Fibroblast of the conjunctiva (primary cell): Measurements from ENCODE around the gene ITIH2.
"Not testable (repeated sequence)": the region's sequence is repeated elsewhere in the genome, so short reads cannot be mapped to it uniquely, and the experiment has no call there.

ENCODE experiments used
- DNase-seq: peaks from one replicate; pipeline ENCODE4 v3.0.0-alpha.2; 2010; ENCODE audit warnings: low read depth

ITIH2 gene

DNA sequence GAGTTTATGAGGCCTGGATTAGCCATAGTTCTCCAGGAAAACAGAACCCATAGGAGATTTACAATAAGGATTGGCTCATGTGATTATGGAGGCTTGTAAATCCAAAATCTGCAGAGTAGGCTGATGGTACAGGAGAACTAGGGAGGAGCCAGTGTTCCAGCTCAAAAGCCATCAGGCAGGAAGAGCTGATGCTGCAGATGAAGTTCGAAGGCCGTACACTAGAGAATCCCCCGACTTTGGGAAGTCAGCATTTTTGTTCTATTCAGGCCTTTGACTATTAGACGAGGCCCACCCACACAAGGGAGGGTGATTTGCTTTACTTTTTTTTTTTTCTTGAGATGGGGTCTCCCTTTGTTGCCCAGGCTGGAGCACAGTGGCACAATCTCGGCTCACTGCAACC is 47.1 kb downstream of the ITIH2 start:
- no peak for DNase-seq

DNA sequence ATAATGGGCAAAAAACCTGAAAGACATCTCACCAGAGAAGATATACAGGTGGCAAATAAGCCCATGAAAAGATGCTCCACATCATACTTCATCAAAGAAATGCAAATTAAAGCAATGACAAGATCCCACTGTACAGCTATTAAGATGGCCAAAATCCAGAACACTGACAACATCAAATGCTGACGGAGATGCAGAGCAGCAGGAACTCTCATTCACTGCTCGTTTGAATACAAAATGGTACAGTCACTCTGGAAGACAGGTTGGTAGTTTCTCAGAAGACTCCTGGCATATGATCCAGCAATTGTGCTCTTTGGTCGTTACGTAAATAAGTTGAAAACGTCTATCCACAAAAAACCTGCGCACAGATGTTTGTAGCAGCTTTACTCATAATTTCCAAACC is 49.1 kb downstream of the ITIH2 start:
- no peak for DNase-seq

DNA sequence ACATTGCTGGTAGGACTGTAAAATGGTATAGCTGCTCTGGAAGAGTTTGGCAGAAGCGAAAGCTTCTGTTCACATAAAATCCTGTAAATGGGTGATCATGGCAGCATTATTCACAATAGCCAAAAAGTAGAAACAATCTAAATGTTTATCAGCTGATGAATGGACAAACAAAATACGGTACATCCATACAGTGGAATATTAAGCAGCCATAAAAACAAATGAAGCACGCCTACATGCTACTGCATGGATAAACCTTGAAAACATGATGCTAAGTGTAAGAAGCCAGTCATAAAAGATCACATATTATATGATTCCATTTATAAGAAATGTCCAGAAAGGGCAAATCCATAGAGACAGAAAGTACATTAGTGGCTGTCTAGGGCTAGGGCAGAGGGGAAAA is 52.0 kb downstream of the ITIH2 start:
- no peak for DNase-seq

DNA sequence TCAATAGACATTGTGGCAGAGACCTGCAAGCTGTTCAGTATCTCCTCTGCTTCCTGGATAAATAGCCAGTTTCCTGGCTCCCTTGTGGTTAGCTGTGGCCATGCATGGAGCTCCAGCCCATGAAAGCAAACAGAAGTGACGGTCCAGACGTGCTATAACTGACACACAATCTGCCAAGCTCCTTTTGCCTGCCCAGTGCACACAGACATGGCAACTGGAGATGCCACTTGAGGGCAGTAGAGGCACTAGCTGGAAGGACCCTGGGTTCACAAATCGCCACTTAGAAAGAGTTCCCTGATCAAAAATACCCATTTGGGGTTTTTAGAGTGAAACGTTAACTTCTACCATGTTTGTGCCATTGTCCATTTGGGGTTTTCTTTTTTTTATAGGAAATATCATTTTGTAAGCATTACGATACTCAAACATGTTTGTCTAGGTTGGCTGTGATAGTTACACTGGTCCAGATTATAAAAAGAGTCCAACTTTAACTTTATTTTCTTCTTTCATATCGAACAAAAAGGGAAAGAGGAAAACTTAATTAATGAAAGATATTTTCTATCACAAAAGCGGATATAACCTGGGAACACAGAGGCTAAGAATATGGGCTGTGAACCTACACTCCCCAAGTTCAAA is 53.4 kb downstream of the ITIH2 start:
- peak; percentile 9 for DNase-seq

GRCh38 chr10:7763929-7764328 is 60.8 kb downstream of the ITIH2 start:
- DNase-seq, result no peak

GRCh38 chr10:7766241-7766640 is 63.1 kb downstream of the ITIH2 start:
- DNase-seq, result no peak

GRCh38 chr10:7767209-7767608 is 64.1 kb downstream of the ITIH2 start:
- no peak for DNase-seq

GRCh38 chr10:7768417-7768816 is 65.3 kb downstream of the ITIH2 start:
- DNase-seq, result no peak

GRCh38 chr10:7773845-7774801 is 71.0 kb downstream of the ITIH2 start:
- no peak for DNase-seq

DNA sequence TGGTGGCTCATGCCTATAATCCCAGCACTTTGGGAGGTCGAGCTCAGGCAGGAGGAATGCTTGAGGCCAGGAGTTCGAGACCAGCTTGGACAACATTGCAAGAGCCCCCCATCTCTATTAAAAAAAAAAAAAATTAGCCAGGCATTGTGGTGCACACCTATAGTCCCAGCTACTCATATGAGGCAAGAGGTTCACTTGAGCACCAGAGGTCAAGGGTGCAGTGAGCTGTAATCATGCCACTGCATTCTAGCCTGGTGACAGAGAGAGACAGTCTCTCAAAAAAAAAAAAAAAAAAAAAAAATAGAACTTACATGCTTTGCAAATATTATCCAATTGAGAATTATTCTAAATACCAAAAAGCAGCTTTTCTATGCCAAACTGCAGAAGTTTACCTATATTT is 73.7 kb downstream of the ITIH2 start:
- DNase-seq, result no peak

GRCh38 chr10:7782194-7782593 is 79.1 kb downstream of the ITIH2 start:
- not testable (repeated sequence) for DNase-seq

DNA sequence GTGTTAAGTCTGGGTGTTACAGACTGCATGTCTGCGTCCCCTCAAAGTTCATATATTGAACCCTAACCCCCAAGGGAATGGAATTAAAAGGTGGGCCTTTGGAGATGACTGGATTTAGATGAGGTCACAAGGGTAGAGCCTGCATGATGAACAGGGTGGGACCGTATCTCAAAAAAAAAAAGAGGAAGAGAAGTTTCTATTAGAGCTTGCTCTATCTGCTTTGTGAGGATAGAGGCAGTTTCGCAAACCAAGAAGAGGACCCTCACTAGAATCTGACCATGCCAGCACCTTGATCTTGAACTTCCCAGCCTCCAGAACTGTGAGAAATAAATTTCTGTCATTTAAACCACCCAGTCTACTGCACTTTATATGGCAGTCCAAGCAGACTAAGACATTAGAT is 83.3 kb downstream of the ITIH2 start:
- no peak for DNase-seq

GRCh38 chr10:7787150-7787856 is 84.2 kb downstream of the ITIH2 start:
- DNase-seq, result no peak

- DNase-seq, result peak; percentile 95
Observed at GRCh38 chr10:7787857-7788638, 84.9 kb downstream of the ITIH2 start, which contains the start of the genes ATP5F1C and KIN. TSS of gene ATP5F1C (plus strand) at chr10:7788177. CDS start at chr10:7788208, 31 bp downstream. TSS of gene KIN (minus strand) at chr10:7787993. CDS start at chr10:7787933, 60 bp downstream.

- DNase-seq, result no peak
Observed at GRCh38 chr10:7788639-7789286, 85.6 kb downstream of the ITIH2 start.

DNA sequence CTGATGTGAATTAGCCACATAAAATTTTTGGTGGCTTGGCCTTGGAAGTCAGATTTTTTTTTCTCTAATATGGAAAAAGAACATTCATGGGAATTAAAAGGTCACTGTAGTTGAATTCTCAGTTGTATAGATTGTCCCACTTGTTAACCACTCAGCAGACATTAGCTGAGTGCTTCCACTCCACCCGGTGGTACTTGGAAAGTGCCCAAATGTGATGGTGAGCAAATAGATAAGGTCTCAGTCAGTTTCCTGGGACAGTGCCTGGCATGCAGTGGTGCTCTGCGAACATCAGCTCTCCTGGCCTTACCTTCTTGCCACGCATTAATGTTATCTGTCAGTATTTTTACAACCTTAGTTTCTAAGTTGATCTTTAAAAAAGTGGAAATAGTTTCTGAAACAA is 86.3 kb downstream of the ITIH2 start:
- DNase-seq, result no peak

- DNase-seq, result no peak
Observed at GRCh38 chr10:7792541-7792940, 89.4 kb downstream of the ITIH2 start.

- no peak for DNase-seq
Observed at GRCh38 chr10:7794251-7795026, 91.3 kb downstream of the ITIH2 start.

- DNase-seq, result no peak
Observed at GRCh38 chr10:7795605-7796004, 92.5 kb downstream of the ITIH2 start.

DNA sequence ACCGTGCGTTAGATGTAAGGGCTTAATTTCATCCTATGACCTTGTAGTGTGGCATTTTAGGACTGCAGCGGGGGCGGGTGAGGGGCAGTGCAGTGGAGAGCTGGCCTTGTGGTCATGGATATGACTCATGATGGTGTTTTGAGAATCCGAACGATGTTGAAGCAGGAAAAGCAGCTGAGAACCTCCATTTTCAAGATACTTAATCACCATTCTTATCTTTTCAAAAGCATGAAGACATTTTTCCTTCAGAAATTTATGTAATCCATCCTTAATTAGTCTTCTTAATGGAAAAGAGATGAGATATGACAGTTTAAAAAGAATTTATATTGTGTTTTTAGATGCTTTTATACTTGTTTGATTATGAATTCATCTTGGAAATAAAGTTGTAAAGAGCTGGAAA is 94.5 kb downstream of the ITIH2 start:
- DNase-seq, result peak; percentile 65
